ENCODE results near the gene PLCB2. TPM values are rescaled to one million over a fixed set of nuclear protein-coding genes. Genes with fewer than 3 reads are reported as not detected.

PLCB2 gene
- total and polyA plus RNA-seq, 9 of the 15 experiments (the other 6 are each of a cell fraction or from before 2014, with no cell fraction given): 0.37 to 12.3 (median 8.0) TPM

- peak; percentile 41; the same call in 1 of the 2 replicates for TF ChIP-seq MGA (IDR thresholded peaks at IDR 0.05)
- no peak for TF ChIP-seq RBM25 (IDR thresholded peaks at IDR 0.05; ENCODE audit: low read depth, low read length, severe bottlenecking)
These were observed 6.1 kb downstream of the PLCB2 start (continued) for GRCh38 chr15:40301467-40302179.
